Measurements from ENCODE around the gene GHITM.
A peak's percentile ranks its signal among the peaks of the same experiment; 100 is the strongest.
"Not testable (repeated sequence)": the region's sequence is repeated elsewhere in the genome, so short reads cannot be mapped to it uniquely, and the experiment has no call there.

GHITM gene

DNA sequence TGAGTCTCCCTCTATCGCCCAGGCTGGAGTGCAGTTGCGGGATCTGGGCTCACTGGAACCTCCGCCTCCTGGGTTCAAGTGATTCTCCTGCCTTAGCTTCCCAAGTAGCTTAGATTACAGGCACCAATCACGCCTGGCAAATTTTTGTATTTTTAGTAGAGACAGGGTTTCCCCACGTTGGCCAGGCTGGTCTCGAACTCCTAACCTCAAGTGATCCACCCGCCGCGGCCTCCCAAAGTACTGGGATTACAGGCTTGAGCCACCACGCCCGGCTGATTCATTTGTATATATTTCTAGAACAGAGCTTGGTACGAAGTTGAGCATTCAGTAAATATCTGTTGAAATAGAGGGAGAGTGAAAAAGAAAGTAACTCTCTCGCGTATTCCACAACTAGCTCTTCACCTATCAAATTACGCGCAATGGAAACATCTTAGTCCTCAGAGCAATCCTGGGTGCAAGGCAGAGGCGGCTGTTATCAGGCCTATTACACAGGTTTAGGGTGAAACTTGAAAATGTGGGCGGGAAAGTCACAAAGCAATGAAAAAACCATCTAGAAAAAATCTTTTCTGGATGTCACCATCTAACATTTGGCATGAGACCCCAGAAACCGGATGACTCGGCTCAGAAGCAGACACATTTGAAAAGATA, 707 bp upstream of the GHITM start:
- peak overlapping the region; percentile 98 for H3K4me3 ChIP-seq (ENCODE audit: low read depth, low read length)
- DNase-seq (ENCODE audit: low read depth) = no peak

GRCh38 chr10:84140036-84140379, 699 bp downstream of the GHITM start:
- DNase-seq (ENCODE audit: low read depth) = no peak
- peak overlapping the region; percentile 98 for H3K4me3 ChIP-seq (ENCODE audit: low read depth, low read length)

GRCh38 chr10:84147347-84147746, 8.0 kb downstream of the GHITM start:
- no peak for DNase-seq (ENCODE audit: low read depth)
- no peak overlapping the region for H3K4me3 ChIP-seq (ENCODE audit: low read depth, low read length)

- H3K4me3 ChIP-seq (ENCODE audit: low read depth, low read length); DNase-seq (ENCODE audit: low read depth): not testable (repeated sequence)
These were observed 8.8 kb downstream of the GHITM start for GRCh38 chr10:84148006-84148597.

DNA sequence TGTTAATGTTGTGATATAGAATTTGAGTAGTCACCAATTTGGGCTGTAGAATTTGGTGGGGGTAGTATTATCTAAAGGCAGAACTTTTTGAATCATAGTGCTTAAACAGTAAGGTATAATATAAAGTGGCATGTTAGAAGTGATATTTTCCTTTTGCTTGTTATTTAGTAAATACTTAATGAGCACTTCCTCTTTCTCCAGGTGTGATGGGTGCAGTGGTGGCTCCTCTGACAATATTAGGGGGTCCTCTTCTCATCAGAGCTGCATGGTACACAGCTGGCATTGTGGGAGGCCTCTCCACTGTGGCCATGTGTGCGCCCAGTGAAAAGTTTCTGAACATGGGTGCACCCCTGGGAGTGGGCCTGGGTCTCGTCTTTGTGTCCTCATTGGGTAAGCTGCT, 10.5 kb downstream of the GHITM start:
- DNase-seq (ENCODE audit: low read depth) = no peak
- no peak overlapping the region for H3K4me3 ChIP-seq (ENCODE audit: low read depth, low read length)

GRCh38 chr10:84152769-84153168, 13.5 kb downstream of the GHITM start:
- DNase-seq (ENCODE audit: low read depth) = no peak
- no peak overlapping the region for H3K4me3 ChIP-seq (ENCODE audit: low read depth, low read length)

- DNase-seq (ENCODE audit: low read depth) = no peak
- no peak overlapping the region for H3K4me3 ChIP-seq (ENCODE audit: low read depth, low read length)
These were observed 16.2 kb downstream of the GHITM start for GRCh38 chr10:84155521-84155920.

DNA sequence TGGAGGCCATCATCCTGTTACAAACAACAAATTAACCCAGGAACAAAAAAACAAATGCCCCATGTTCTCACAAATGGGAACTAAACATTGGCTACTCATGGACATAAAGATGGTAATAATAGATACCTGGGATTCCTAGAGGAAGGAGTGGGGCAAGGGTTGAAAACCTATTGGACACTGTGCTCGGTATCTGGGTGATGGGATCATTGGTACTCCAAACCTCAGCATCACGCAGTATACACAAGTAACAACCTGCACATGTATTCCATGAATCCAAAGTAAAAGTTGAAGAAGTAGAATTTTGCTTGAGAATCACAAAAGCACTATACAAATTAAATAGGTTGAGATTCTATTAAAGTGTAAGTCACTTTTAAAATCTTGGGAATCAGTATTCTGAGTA, 16.7 kb downstream of the GHITM start:
- DNase-seq (ENCODE audit: low read depth) = no peak
- no peak overlapping the region for H3K4me3 ChIP-seq (ENCODE audit: low read depth, low read length)

GRCh38 chr10:84156768-84157167, 17.5 kb downstream of the GHITM start:
- H3K4me3 ChIP-seq (ENCODE audit: low read depth, low read length) = no peak overlapping the region
- DNase-seq (ENCODE audit: low read depth) = no peak

DNA sequence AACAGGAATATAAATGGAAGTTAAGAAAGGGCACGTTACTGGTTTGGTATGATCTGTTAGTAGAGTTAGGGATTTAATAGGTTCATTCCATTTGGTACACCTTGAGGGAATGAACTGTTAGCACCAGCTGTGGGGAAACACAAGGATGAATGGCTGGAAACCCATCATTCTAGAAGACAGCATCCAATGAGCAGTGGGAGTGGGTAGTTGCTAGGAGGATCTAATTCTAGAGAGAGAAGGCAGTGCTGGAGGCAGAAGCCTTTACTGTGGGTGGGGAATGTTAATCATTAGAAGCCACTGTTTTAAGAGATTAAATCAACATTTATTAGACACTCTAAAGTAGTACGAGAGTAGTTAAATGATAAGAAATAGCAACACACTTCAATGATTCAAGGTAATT, 18.8 kb downstream of the GHITM start:
- no peak for DNase-seq (ENCODE audit: low read depth)
- no peak overlapping the region for H3K4me3 ChIP-seq (ENCODE audit: low read depth, low read length)

- no peak for DNase-seq (ENCODE audit: low read depth)
- no peak overlapping the region for H3K4me3 ChIP-seq (ENCODE audit: low read depth, low read length)
These were observed 19.2 kb downstream of the GHITM start for GRCh38 chr10:84158550-84158949.

DNA sequence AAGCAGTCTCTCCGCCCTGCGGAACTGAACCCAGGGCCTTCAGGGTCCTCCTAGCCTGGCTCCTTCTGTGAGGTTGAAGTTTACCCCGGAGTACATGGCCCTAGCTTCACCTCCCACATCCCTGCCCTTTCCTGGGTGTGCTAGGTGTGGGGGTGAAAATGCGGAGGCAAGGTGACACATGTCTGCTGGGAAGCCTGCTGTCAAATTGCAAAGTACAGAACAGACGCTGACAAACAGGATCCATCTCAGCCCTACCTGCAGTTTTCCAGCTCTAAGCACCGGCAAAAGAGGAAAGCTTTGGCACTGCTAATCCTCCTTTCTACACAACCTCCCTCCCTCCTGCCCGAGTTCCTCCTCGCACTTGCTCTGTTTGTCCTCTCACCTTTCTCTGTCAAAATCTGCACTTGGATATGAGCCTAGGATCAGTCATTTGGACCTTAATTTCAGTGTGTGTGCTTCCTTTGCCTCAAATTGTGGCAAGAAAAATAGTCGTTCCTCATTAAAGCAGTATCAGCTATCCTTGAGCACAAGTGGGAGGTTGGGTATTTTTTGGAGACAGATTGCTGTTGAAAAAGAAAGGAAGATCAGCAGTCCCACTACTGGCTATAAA, 19.9 kb downstream of the GHITM start:
- H3K4me3 ChIP-seq (ENCODE audit: low read depth, low read length) = no peak overlapping the region
- DNase-seq (ENCODE audit: low read depth) = no peak

DNA sequence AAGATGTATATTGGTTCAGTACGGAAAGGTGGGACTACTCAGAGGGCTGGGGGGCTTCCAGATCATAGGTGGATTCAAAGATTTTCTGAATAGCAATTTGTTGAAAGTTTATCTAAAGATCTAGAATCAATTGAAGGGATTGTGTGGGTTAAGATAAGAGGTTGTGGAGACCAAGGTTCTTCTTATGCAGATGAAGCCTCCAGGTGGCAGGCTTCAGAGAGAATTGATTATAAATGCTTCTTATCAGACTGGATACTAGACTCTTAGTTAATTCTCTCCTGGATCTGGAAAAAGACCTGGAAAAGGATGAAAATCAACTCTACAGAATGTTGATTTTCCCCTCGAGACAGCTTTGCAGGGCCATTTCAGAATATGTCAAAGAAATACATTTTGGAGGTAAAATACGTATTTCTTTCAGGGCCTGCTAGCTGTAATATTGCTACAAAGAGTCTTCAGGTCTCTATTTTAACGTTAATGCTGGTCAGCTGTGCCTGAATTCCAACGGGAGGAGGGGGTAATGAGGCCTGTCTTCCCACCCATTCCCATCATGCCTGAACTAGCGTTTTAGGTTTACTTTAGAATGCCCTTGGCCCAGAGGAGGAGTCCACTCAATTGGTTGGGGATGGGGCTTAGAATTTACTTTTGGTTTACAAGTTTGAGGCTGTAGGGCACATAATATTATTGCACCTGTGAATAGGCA, 21.5 kb downstream of the GHITM start:
- DNase-seq (ENCODE audit: low read depth) = no peak
- no peak overlapping the region for H3K4me3 ChIP-seq (ENCODE audit: low read depth, low read length)

GRCh38 chr10:84163996-84164395, 24.7 kb downstream of the GHITM start:
- H3K4me3 ChIP-seq (ENCODE audit: low read depth, low read length) = no peak overlapping the region
- no peak for DNase-seq (ENCODE audit: low read depth)

GRCh38 chr10:84164442-84164841, 25.1 kb downstream of the GHITM start:
- no peak for DNase-seq (ENCODE audit: low read depth)
- H3K4me3 ChIP-seq (ENCODE audit: low read depth, low read length) = no peak overlapping the region

- DNase-seq (ENCODE audit: low read depth) = no peak
- H3K4me3 ChIP-seq (ENCODE audit: low read depth, low read length) = no peak overlapping the region
These were observed 27.4 kb downstream of the GHITM start for GRCh38 chr10:84166620-84167288.

DNA sequence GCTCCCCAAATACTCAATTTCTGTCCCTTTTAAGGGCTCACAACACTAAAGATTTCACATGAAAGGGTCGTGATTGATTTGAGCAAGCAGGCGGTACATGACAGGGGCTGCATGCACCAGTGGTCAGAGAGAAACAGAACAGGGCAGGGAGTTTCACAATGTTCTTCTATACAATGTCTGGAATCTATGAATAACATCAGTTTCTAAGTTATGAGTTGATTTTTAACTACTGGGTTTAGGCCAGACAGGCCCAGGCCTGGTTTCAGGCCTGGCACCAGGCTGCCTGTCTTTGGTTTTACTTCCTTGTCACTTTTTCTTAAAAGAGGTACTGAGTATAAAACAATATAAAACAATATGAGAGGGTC, 28.0 kb downstream of the GHITM start:
- not testable (repeated sequence) for H3K4me3 ChIP-seq (ENCODE audit: low read depth, low read length); DNase-seq (ENCODE audit: low read depth)

DNA sequence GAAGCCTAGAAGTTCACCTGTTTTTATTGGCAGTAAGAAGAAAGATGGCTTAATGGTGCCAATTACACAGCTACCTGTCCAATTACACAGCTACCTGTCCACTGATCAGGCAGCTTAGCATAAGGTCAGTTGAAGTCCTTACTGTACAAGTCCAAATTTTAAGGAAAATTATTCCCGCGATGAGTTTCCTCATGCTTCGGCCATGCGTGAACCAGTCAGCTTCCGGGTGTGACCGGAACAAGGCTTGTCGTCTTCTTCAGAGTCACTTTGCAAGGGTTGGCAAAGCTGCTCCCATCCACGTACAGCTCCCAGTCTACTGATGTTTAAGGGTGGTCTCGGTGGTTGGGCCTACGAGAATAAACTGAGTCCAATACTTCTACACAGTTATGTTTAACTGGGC, 29.1 kb downstream of the GHITM start:
- H3K4me3 ChIP-seq (ENCODE audit: low read depth, low read length); DNase-seq (ENCODE audit: low read depth): not testable (repeated sequence)

GRCh38 chr10:84171237-84171636, 31.9 kb downstream of the GHITM start:
- DNase-seq (ENCODE audit: low read depth); H3K4me3 ChIP-seq (ENCODE audit: low read depth, low read length): not testable (repeated sequence)
